GM12878 (cell line): ENCODE measurements around the gene CSTPP1. TPM values are rescaled to one million over a fixed set of nuclear protein-coding genes. Genes with fewer than 3 reads are reported as not detected.

Experiments used
- ATAC-seq: fragments of 200-7000 bp; cut with Tn5 transposase; 3 replicates; pipeline ENCODE4 v1.9.1; 2020; ENCODE audit warnings: mild to moderate bottlenecking, moderate library complexity
- BruUV-seq: library from RNA; stranded (reverse); fragments of 400-500 nt; replicated peaks from 2 replicates; lab custom pipeline; 2021; lab: Mats Ljungman, UMichigan
- CTCF ChIA-PET: fragments of 300-600 bp; sonication (Branson Sonifier 250); formaldehyde crosslinking; extraction: SDS; loops from one replicate; lab custom pipeline; 2021; ENCODE audit warnings: inconsistent platforms; lab: Yijun Ruan, JAX
- POLR2A ChIA-PET: fragments of 350-600 bp; formaldehyde crosslinking; extraction: SDS; loops from one replicate; lab custom pipeline; 2021; ENCODE audit warnings: inconsistent platforms; lab: Charles Lee
- RAD21 ChIA-PET: fragments of 300-600 bp; sonication (Branson Sonifier 250); formaldehyde crosslinking; loops from one replicate; lab custom pipeline; 2023; ENCODE audit warnings: antibody characterized with exemption; ENCODE audit not compliant: unreplicated experiment; lab: Charles Lee
- SMC1A ChIA-PET: fragments of 300-600 bp; sonication (Branson Sonifier 250); formaldehyde crosslinking; loops from one replicate; lab custom pipeline; 2023; ENCODE audit not compliant: unreplicated experiment, uncharacterized antibody; lab: Charles Lee
- DNase-seq: peaks from one replicate; pipeline ENCODE4 v3.0.0-alpha.2; 2011; ENCODE audit warnings: low read depth, low spot score
- FAIRE-seq: peaks from 3 replicates; lab custom pipeline; 2011; peaks lifted over from hg19 to GRCh38; lab: Jason Lieb, UNC
- H2AFZ ChIP-seq: 2 replicates; pipeline ENCODE4 v1.6.0; 2011; ENCODE audit warnings: low read depth, low read length, control low read depth; ENCODE audit not compliant: control insufficient read depth
- H3K27ac ChIP-seq: 2 replicates; pipeline ENCODE4 v1.5.1; 2011; ENCODE audit warnings: control low read depth; ENCODE audit not compliant: control insufficient read depth, insufficient read depth
- H3K27me3 ChIP-seq, 2 experiments: replicated peaks in 1 of 2; 2 replicates each; pipeline versions ENCODE4 v1.6.0 to v1.6.1; 2011; ENCODE audit warnings: low read length in 1 of 2; ENCODE audit not compliant: control insufficient read depth in 2 of 2, insufficient read depth in 2 of 2
- H3K36me3 ChIP-seq, 2 experiments: 2 replicates each; pipeline ENCODE4 v1.5.1; 2011; ENCODE audit warnings: low read length in 1 of 2; ENCODE audit not compliant: control insufficient read depth in 2 of 2, insufficient read depth in 2 of 2
- H3K4me1 ChIP-seq: 2 replicates; pipeline ENCODE4 v1.6.1; 2011; ENCODE audit warnings: mild to moderate bottlenecking, low read length, moderate library complexity, mixed read lengths; ENCODE audit not compliant: control insufficient read depth, insufficient read depth
- H3K4me2 ChIP-seq: 2 replicates; pipeline ENCODE4 v1.6.0; 2011; ENCODE audit warnings: control low read depth; ENCODE audit not compliant: control insufficient read depth, insufficient read depth
- H3K4me3 ChIP-seq: fragments of 200-600 bp; sonication (generic); 2 replicates; pipeline ENCODE4 v1.5.1; 2016
- H3K79me2 ChIP-seq: 2 replicates; pipeline ENCODE4 v1.6.0; 2011; ENCODE audit warnings: low read length; ENCODE audit not compliant: control insufficient read depth, insufficient read depth
- H3K9ac ChIP-seq: 2 replicates; pipeline ENCODE4 v1.8.0; 2011; ENCODE audit warnings: low read length, control low read depth, mixed read lengths; ENCODE audit not compliant: control insufficient read depth, insufficient read depth
- H3K9me3 ChIP-seq: replicated peaks from 3 replicates; pipeline ENCODE4 v1.5.1; 2011; ENCODE audit warnings: mild to moderate bottlenecking, low read length; ENCODE audit not compliant: control insufficient read depth, insufficient read depth
- H4K20me1 ChIP-seq: 2 replicates; pipeline ENCODE4 v1.6.0; 2011; ENCODE audit not compliant: control insufficient read depth, insufficient read depth
- BRCA1 ChIP-seq: IDR thresholded peaks from 2 replicates; pipeline ENCODE4 v1.6.1; 2011; ENCODE audit warnings: low read depth, low read length, improper control_type of control experiment
- JUNB ChIP-seq: IDR thresholded peaks from 2 replicates; pipeline ENCODE4 v1.6.1; 2016; ENCODE audit warnings: antibody characterized with exemption, mild to moderate bottlenecking
- LARP7 ChIP-seq: fragments of 450-650 bp; IDR thresholded peaks from 2 replicates; pipeline ENCODE4 v1.6.1; 2017; ENCODE audit warnings: mild to moderate bottlenecking
- NBN ChIP-seq: fragments of 450-650 bp; IDR thresholded peaks from 2 replicates; pipeline ENCODE4 v1.6.1; 2016
- NR2C1 ChIP-seq: fragments of 450-650 bp; IDR thresholded peaks from 2 replicates; pipeline ENCODE4 v1.6.1; 2017; ENCODE audit warnings: antibody characterized with exemption, mild to moderate bottlenecking, moderate library complexity
- NR2F1 ChIP-seq: fragments of 450-650 bp; conservative IDR thresholded peaks from 2 replicates; pipeline ENCODE4 v1.6.1; 2017; ENCODE audit warnings: mild to moderate bottlenecking
- RAD21 ChIP-seq: IDR thresholded peaks from 2 replicates; pipeline ENCODE4 v1.6.1; 2011; ENCODE audit warnings: mild to moderate bottlenecking, low read depth, low read length, moderate library complexity; ENCODE audit not compliant: insufficient read depth
- RB1 ChIP-seq: fragments of 450-650 bp; formaldehyde crosslinking; IDR thresholded peaks from 2 replicates; pipeline ENCODE4 v1.6.1; 2017; ENCODE audit warnings: mild to moderate bottlenecking, borderline replicate concordance
- RBBP5 ChIP-seq: fragments of 200-600 bp; sonication (generic); conservative IDR thresholded peaks from 2 replicates; pipeline ENCODE4 v1.6.1; 2016
- SIN3A ChIP-seq: IDR thresholded peaks from 2 replicates; pipeline ENCODE4 v1.6.1; 2012; ENCODE audit warnings: low read depth, low read length, improper control_type of control experiment
- STAT3 ChIP-seq: IDR thresholded peaks from 2 replicates; pipeline ENCODE4 v1.6.1; 2011; ENCODE audit warnings: low read depth, low read length, improper control_type of control experiment
- YY1 ChIP-seq: IDR thresholded peaks from 2 replicates; pipeline ENCODE4 v1.6.1; 2011; ENCODE audit warnings: low read depth, mild to moderate bottlenecking, low read length
- ZNF24 ChIP-seq: fragments of 450-650 bp; IDR thresholded peaks from 2 replicates; pipeline ENCODE4 v1.6.1; 2017; ENCODE audit warnings: antibody characterized with exemption, mild to moderate bottlenecking
- ZSCAN29 ChIP-seq: fragments of 450-650 bp; IDR thresholded peaks from 2 replicates; pipeline ENCODE4 v1.6.1; 2017; ENCODE audit warnings: mild to moderate bottlenecking, moderate library complexity
- WGBS: methylation state at CpG from one replicate; pipeline ENCODE4 v1.1.6; 2016; ENCODE audit warnings: low lambda C conversion rate; ENCODE audit not compliant: insufficient replicate concordance, insufficient coverage; ENCODE audit errors: missing lambda C conversion rate; 5-methylcytosine and 5-hydroxymethylcytosine counted together
- in situ Hi-C: fragments of 300-500 bp; cut with MboI; formaldehyde crosslinking; loops from 9 replicates; pipeline ENCODE4 v1.14.3; 2018; ENCODE audit warnings: mixed read lengths
- intact Hi-C: fragments of 100-400 bp; cut with micrococcal nuclease; formaldehyde crosslinking; loops from one replicate; pipeline ENCODE4 v1.14.2; 2022; ENCODE audit not compliant: unreplicated experiment
- polyA plus RNA-seq, 11 experiments: library from polyadenylated mRNA; depleted of rRNA in 4 of 11; unstranded in 6 of 11; stranded (reverse) in 5 of 11; fragments of >200 nt; fragmentation: Nextera tagmentation in 4 of 11; fragmentation: Illumina TruSeq in 1 of 11; extraction: Ambion mirVana in 4 of 11; extraction: Trizol in 1 of 11; gene quantifications; 1 replicate in 1 of 11; 2 replicates in 10 of 11; pipeline versions ENCODE4 v1.2.1 to v1.2.3, GENCODE V29; 2011 to 2016; ENCODE audit warnings: inconsistent platforms in 2 of 11, missing spikeins in 2 of 11, low read depth in 1 of 11
- total RNA-seq, 4 experiments: library from RNA; depleted of rRNA in 3 of 4; stranded (reverse); fragments of >200 nt in 3 of 4; fragmentation: Illumina TruSeq in 1 of 4; extraction: Trizol in 1 of 4; gene quantifications; 2 replicates each; pipeline versions ENCODE4 v1.2.1 to v1.2.3, GENCODE V29; 2013 to 2021
- TF ChIP-seq, protein P1 (sequence below): fragments of 450-650 bp; IDR thresholded peaks from 2 replicates; pipeline ENCODE4 v1.6.1; 2018; ENCODE audit warnings: mild to moderate bottlenecking, low read depth, moderate library complexity; ENCODE audit not compliant: partially characterized antibody
- TF ChIP-seq, protein P2 (sequence below): fragments of 450-650 bp; IDR thresholded peaks from 2 replicates; pipeline ENCODE4 v1.6.1; 2017; ENCODE audit warnings: antibody characterized with exemption, mild to moderate bottlenecking, moderate library complexity
- TF ChIP-seq, protein P3 (sequence below): fragments of 450-650 bp; IDR thresholded peaks from 2 replicates; pipeline ENCODE4 v1.6.1; 2016; ENCODE audit warnings: mild to moderate bottlenecking, moderate library complexity, borderline replicate concordance

CSTPP1 gene
- total and polyA plus RNA-seq, 10 of the 15 experiments (the other 5 are each of a cell fraction or from before 2014, with no cell fraction given) = 7.1 to 23.4 (median 17.5) TPM

DNA sequence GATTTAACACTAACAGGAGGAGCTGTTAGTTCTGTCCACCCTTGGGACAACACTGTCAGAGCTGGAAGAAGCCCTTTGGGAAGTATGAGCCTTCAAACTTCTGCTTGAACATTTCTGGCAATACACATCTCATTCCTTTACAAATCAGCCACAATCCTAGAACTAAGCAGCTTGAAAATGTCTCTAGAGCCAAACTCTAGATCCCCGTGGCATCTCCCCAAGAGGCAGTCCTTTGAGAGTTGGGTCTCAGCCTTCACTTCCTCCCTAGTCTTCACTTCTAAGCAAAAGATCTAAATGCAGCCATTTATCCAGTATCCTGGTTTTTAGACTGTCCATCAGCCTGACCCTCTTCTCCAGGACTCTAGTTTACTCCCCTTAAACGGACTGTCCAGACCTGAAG, 213.2 kb downstream of the CSTPP1 start:
- no peaks in the 10 kb centered on the region for H4K20me1 ChIP-seq
- ChIA-PET SMC1A (interaction anchor here (1.4 kb wide), 1 partner anchor 230 kb away, joined by 7 read pairs; no protein-coding TSS in a partner anchor), POLR2A (no interaction called here), RAD21 (interaction anchor here (1.7 kb wide), 1 partner anchor 230 kb away, joined by 4 read pairs; no protein-coding TSS in a partner anchor), CTCF (interaction anchor here (0.6 to 0.9 kb wide), 3 partner anchors 9 to 235 kb away, joined by 3 to 6 read pairs (median 3); no protein-coding TSS in a partner anchor)
- intact Hi-C loops (no loop called here), in situ Hi-C loops (no loop called here)
- no peaks in the 10 kb centered on the region for H3K4me1 ChIP-seq
- H3K79me2 ChIP-seq = no peaks in the 10 kb centered on the region
- H3K4me2 ChIP-seq = no peak overlapping the region
- no peak overlapping the region for H2AFZ ChIP-seq
- no peak for ATAC-seq
- no peak overlapping the region for H3K9ac ChIP-seq
- H3K27me3 ChIP-seq = no peaks in the 10 kb centered on the region
- no peak for FAIRE-seq
- no peak for DNase-seq
- no peaks in the 10 kb centered on the region for H3K9me3 ChIP-seq
- no peak overlapping the region for H3K4me3 ChIP-seq
- 38% methylated on average over 2 of the region's 2 CpGs for WGBS
- H3K36me3 ChIP-seq = no peaks in the 10 kb centered on the region
- BruUV-seq = no TSS peak
- H3K27ac ChIP-seq = no peak overlapping the region
- TF ChIP-seq SIN3A (no peak), JUNB (no peak), NBN (no peak), LARP7 (no peak), YY1 (no peak), ZSCAN29 (no peak), RBBP5 (no peak), NR2C1 (no peak), STAT3 (no peak), NR2F1 (no peak), ZNF24 (no peak), BRCA1 (no peak), RB1 (no peak), RAD21 (no peak)
- TF ChIP-seq, protein P1, sequence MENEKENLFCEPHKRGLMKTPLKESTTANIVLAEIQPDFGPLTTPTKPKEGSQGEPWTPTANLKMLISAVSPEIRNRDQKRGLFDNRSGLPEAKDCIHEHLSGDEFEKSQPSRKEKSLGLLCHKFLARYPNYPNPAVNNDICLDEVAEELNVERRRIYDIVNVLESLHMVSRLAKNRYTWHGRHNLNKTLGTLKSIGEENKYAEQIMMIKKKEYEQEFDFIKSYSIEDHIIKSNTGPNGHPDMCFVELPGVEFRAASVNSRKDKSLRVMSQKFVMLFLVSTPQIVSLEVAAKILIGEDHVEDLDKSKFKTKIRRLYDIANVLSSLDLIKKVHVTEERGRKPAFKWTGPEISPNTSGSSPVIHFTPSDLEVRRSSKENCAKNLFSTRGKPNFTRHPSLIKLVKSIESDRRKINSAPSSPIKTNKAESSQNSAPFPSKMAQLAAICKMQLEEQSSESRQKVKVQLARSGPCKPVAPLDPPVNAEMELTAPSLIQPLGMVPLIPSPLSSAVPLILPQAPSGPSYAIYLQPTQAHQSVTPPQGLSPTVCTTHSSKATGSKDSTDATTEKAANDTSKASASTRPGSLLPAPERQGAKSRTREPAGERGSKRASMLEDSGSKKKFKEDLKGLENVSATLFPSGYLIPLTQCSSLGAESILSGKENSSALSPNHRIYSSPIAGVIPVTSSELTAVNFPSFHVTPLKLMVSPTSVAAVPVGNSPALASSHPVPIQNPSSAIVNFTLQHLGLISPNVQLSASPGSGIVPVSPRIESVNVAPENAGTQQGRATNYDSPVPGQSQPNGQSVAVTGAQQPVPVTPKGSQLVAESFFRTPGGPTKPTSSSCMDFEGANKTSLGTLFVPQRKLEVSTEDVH = no peak
- TF ChIP-seq, protein P2, sequence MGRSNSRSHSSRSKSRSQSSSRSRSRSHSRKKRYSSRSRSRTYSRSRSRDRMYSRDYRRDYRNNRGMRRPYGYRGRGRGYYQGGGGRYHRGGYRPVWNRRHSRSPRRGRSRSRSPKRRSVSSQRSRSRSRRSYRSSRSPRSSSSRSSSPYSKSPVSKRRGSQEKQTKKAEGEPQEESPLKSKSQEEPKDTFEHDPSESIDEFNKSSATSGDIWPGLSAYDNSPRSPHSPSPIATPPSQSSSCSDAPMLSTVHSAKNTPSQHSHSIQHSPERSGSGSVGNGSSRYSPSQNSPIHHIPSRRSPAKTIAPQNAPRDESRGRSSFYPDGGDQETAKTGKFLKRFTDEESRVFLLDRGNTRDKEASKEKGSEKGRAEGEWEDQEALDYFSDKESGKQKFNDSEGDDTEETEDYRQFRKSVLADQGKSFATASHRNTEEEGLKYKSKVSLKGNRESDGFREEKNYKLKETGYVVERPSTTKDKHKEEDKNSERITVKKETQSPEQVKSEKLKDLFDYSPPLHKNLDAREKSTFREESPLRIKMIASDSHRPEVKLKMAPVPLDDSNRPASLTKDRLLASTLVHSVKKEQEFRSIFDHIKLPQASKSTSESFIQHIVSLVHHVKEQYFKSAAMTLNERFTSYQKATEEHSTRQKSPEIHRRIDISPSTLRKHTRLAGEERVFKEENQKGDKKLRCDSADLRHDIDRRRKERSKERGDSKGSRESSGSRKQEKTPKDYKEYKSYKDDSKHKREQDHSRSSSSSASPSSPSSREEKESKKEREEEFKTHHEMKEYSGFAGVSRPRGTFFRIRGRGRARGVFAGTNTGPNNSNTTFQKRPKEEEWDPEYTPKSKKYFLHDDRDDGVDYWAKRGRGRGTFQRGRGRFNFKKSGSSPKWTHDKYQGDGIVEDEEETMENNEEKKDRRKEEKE = no peak
- TF ChIP-seq, protein P3, sequence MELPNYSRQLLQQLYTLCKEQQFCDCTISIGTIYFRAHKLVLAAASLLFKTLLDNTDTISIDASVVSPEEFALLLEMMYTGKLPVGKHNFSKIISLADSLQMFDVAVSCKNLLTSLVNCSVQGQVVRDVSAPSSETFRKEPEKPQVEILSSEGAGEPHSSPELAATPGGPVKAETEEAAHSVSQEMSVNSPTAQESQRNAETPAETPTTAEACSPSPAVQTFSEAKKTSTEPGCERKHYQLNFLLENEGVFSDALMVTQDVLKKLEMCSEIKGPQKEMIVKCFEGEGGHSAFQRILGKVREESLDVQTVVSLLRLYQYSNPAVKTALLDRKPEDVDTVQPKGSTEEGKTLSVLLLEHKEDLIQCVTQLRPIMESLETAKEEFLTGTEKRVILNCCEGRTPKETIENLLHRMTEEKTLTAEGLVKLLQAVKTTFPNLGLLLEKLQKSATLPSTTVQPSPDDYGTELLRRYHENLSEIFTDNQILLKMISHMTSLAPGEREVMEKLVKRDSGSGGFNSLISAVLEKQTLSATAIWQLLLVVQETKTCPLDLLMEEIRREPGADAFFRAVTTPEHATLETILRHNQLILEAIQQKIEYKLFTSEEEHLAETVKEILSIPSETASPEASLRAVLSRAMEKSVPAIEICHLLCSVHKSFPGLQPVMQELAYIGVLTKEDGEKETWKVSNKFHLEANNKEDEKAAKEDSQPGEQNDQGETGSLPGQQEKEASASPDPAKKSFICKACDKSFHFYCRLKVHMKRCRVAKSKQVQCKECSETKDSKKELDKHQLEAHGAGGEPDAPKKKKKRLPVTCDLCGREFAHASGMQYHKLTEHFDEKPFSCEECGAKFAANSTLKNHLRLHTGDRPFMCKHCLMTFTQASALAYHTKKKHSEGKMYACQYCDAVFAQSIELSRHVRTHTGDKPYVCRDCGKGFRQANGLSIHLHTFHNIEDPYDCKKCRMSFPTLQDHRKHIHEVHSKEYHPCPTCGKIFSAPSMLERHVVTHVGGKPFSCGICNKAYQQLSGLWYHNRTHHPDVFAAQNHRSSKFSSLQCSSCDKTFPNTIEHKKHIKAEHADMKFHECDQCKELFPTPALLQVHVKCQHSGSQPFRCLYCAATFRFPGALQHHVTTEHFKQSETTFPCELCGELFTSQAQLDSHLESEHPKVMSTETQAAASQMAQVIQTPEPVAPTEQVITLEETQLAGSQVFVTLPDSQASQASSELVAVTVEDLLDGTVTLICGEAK = no peak
